GM21423 (cell line): ENCODE results near the gene HOXA4.

Source experiments
- ATAC-seq: cut with Tn5 transposase; IDR thresholded peaks from one replicate; pipeline ENCODE4 v1.9.1; 2021; ENCODE audit warnings: mild to moderate bottlenecking, moderate library complexity; ENCODE audit not compliant: unreplicated experiment

The HOXA4 gene

GRCh38 chr7:27106901-27107240, 23.7 kb downstream of the HOXA4 start:
- no peak for ATAC-seq

DNA sequence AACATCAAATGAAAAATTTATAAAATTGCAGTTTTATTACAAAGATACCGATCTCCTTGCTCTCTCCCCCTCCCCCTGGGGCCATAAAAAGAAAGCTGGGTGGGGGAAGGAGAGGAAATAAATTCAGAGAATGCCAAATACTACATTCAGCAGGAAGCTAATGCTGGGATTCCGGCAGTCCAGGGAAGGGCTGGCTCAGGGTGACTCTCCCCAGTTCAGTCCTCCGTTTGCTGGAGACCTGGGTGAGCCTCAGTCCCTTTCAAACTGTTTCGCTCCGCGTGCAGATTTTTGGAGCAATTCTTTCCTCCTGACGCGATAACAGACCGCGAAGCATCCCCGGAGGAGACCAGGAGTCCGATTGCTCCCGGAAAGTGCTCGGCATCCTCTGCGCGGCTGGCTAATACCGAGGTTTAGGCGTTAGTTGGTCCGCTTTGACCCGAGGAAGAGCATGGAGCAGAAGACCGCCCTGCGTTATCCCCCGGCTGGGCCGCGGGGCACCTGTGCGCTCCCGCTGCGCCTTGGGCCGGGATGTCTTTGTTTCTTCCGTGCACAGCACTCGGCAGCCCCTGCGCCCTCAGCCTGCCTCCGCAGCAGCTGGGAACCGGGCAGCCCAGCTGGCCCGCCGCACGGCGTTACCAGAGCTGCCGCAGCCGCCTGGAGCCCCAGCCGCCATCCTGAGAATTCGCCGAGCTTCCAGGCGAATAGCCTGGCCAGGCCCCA, 24.2 kb downstream of the HOXA4 start:
- no peak for ATAC-seq

GRCh38 chr7:27105301-27106031, 25.1 kb downstream of the HOXA4 start:
- no peak for ATAC-seq

DNA sequence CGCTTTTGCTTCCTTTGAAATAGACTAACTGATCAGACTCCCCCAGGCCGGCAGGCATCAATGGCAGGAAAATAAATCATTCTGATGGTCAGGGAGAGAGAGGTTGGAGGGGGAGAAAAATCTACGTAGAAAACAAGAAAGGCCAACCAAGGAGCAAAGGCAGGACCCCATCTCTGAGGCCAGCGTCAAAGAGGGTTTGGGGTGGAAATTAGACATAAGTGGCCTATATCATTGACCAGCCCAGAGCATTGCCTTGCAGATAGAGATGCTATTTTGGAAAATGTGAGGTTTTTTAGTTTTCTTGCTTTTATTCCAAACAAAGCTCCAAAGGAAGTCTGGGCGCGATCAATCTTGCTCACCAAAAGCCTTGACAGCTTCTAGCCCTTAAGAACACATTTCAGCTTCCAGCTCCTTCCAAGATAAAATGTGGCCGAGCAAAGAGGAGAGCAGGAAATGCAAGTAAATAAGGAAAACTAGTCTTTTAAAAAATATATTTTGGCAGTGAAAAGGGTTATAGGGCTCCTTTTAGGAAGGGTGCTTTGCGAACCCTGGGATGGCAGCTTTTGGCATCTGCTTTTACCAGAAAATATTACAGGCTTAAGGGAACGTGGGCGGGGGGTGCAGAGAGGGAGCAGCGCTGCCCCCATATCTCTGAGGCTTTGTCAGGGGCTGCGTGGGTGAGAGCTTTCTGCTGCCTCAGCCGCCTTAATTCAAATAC, 26.1 kb downstream of the HOXA4 start:
- ATAC-seq = no peak

DNA sequence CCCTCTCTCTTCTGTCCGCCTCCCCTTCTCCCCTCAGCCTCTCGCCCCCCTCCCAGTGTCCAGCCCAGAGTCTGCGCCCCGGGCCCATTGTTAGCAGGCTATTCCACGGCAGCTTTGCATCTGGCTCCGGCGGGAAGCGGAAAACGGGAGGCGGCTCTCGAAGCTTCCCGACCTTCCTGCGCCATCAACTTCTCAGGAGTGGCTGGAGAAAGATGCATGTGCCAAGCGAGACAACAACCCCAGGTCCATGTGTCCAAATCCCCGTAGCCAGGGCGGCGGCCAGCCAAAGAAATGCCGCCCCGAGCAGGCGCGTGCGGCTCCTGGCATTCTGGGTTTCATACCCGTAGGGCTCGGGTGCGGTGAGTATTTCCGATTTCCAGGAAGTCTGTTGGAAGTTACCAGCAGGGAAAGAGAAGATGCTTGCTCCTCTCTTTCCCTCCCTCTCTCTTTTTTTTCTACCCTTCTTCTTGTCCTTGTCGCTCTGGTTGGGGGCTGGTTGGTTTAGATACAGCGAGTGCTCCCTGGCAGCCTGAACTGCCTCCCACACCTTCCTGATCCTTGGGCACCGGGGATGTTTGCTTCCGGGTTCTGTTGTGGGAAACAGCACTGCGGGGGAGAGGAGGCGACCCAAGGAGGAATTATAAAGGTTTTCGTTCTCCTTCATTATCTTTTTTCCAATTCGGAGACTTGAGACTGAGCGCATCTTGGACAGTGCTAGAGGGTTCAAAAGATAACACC, 26.9 kb downstream of the HOXA4 start:
- ATAC-seq = no peak

GRCh38 chr7:27102581-27103442, 27.7 kb downstream of the HOXA4 start, which contains the start of gene HOXA2:
HOXA2 (minus strand) TSS chr7:27102683; CDS start chr7:27102500, 183 bp downstream.
- no peak for ATAC-seq

DNA sequence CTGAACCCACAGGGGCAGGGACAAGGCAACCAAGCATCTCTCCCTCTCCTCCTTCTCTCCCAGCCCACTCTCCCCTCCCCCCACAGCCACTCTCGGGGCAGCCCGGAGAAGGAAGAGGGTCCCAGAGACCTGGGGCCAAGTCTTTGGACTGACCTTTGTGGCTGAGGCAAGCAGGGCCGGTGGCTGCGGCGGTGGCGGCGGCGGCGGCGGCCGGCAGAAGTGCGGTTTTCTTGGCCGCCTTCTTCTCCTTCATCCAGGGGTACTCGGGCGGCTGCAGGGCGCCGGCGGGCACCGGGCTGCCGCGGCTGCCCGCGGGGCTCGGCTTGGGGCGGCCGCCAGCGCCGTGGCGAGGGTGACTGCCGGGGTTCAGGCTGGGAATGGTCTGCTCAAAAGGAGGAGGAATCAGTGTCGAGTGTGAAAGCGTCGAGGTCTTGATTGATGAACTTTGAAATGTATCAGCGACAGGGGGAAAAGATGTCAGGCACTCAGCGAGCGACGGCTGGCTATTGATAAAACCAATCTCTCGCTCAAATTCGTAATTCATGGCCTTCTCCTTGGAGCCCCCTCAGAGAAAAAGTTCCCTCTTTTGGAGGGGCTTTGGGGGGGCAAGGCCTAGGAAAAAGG, 28.5 kb downstream of the HOXA4 start:
- no peak for ATAC-seq

DNA sequence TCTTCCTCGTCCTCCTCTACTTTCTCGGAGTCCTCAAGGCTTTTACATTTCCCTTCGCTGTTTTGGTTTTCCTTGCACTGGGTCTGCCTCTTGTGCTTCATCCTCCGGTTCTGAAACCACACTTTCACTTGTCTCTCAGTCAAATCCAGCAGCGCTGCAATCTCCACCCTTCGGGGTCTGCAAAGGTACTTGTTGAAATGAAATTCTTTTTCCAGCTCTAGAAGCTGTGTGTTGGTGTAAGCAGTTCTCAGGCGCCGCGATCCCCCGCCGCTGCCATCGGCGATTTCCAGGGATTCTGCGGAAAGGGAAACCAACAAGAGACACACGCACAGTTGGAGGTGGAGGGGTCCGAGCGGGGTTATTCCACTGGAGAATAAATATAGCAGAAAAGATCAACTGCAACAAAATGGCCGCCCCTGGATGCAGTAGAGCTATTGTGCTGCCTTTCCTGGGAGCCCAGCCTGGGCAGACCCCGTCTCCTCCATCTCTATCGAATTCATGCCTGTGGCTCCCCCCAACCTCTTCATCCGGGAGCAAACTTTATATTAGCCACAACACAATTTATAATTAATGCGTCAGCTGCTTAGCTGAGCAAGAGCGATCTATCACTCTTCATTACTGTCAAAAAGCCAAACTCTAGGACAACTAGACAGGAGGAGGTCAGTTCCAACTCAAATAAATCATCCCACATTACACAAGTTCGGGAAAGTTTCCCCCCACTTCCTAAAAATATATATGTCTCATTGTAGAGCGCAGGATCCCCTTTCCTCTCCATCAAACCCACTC, 29.2 kb downstream of the HOXA4 start:
- no peak for ATAC-seq

- no peak for ATAC-seq
Measured at GRCh38 chr7:27100694-27101170, 29.8 kb downstream of the HOXA4 start.

GRCh38 chr7:27099453-27100370, 30.8 kb downstream of the HOXA4 start:
- no peak for ATAC-seq

GRCh38 chr7:27098578-27099451, 31.7 kb downstream of the HOXA4 start:
- ATAC-seq = no peak

DNA sequence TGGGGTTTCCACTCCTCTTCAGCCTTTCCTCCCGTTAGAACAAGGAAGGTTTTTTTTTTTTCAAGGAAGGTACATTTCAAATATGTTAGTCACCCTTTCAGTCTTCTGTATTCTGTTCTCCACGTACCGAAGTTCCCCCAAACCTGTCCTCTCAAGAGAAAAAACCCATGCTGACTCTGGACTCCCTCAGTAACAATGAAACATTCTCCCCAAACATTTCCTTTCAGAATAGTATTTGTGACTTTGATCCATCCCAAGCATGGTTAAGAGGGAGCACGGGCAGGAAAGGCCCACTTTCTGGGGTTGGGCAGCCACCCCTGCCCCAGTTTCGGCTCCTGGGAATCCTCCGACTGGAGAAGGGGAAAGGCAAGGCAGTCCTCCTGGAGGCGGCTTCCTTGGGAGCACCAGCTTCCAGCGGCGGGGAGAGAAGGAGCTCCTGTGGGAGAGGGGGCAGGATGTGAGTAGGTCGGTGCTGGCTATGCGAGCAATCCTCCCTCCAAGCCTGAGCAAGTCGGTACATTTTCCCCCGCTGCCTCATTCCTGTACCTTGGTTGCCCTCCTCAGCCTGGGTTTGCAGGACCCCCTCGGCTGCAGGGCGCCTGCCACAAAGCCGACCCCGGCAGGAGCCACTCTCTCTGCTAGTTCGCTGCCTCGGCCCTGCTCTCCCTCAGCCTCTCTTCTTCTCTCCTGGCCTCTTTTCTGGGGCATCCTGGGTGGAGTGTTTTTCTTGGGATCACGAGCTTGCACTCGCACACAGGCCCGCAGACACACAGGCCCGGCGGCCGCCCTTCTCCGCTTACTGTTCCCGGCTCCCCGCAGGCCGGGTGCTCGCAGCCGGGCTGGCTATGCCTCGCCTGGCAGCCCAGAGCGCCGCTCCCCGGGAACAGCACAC, 32.6 kb downstream of the HOXA4 start:
- no peak for ATAC-seq

DNA sequence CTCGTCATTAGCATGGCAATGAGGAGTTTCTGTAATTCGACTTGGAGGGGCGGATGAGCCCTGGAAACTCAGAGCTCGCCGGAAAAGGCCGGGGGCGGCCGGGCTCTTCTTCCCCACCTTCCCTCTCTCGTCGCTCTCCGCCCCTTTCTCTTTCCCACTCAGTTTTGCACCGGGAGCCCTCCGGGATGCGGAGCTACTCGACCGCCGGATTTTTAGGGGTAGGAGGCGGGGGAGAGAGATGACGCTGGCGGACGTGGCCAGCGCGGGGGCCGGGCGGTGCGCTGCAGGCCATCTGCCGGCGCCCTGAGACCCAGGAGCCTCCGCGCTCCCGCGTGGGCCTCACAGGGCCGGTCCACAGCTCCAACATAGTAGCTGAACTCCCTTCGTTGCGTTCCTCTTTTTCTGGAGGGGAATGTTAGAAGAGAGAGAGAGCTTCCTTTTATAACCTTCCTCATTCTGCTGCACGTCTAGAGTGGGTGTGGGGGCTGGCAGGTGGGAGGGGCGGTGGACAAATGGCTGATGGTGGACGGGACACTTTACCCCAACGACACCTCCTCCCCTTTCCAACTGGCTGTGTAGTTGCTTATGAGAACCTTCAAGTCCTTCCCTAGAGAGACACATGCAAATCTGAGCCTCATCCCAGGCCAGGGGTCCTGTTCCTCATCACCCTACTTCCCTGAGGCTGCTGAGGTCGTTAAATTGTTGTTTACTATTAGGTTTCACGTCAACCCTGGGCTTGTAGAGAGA, 33.6 kb downstream of the HOXA4 start:
- ATAC-seq = no peak

DNA sequence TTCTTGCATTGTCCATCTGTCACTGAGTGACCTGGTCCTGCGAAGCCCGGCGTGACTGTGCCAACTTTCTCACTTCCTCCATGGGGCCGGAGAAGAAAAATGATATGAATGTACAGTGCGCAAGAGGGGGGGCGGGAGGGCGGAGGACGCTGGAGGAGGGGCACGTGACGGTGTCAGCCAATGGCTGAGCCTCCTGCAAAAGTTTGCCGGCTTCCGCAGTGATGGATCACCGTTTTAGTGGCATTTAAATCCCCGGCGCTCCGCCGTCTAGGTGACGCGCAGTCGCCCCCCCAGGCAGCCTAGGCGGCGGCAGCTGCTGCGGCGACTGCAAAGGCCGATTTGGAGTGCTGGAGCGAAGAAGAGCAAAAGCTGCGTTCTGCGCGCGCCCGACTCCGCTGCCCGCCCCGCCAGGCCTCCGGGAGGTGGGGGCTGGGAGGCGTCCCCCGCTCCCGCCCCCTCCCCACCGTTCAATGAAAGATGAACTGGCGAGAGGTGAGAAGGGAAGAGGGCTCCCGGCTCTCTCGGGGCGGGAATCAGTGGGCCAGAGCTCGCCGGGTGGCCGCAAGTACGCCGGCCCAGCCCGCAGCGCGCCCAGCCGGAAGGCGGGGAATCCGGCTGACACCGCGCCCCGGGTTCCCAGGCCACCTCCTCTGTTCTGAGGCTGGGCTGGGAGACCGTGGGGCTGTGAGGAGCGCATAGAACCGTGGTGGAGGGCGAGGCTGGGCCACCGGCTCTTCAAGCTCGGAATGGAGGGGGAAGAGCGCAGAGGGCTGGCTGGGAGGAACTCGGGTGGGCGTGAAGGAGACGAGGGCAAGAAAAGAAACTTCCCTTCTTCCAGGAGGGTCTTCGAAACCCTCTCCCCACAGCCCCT, 34.4 kb downstream of the HOXA4 start, which contains the start of gene HOXA1:
Gene HOXA1 (minus strand): TSS at position 104 of the 871 bp plus-strand sequence. CDS start 88 bp downstream, at position 16.
- ATAC-seq = peak; percentile 88
